Measurements from ENCODE around the gene CENPU. TPM values are rescaled to one million over a fixed set of nuclear protein-coding genes. Genes with fewer than 3 reads are reported as not detected.
"Not testable (repeated sequence)": the region's sequence is repeated elsewhere in the genome, so short reads cannot be mapped to it uniquely, and the experiment has no call there.

Gene CENPU
- total RNA-seq, 1 experiment from 2014 or later, result 124 TPM

DNA sequence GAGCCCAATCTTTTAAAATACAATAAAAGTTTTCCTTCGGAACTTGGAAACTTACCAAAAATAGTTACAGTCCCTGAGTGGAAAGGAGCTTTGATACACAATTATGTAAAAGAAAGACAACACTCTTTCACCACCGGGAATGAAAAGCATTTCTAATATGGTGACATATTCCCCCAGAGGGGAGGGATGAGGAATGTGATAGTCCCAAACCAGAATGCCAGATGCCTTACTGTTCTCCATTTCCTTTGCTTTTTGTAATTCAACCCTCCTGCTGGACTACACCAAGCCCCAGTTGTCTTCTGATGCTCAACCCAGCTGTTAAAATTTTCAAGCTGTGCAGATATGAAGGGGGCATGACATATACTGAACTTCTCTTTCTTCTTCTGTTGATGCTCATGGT lies 80.2 kb downstream of the CENPU start:
- no peak overlapping the region for H3K18ac ChIP-seq (ENCODE audit: insufficient read length, low read depth, low read length)
- no peak overlapping the region for H3K4me2 ChIP-seq (ENCODE audit: insufficient read depth, insufficient read length, low read length)
- no peak overlapping the region for H2BK5ac ChIP-seq (ENCODE audit: insufficient read length, low read length)
- H3K14ac ChIP-seq (ENCODE audit: insufficient read depth, low read length), result no peak overlapping the region
- no peaks in the 10 kb centered on the region for H3K4me1 ChIP-seq (ENCODE audit: insufficient read depth, low read length)
- H2BK120ac ChIP-seq (ENCODE audit: low read depth, low read length, poor library complexity, severe bottlenecking), result no peak overlapping the region
- Mint-ChIP-seq H3K27me3 (ENCODE audit: low read depth) (no peaks in the 10 kb centered on the region), H3K4me3 (no peak overlapping the region), H3K4me1 (peaks cover 24 to 27% of the 10 kb centered on the region in 2 experiments), H3K9me3 (no peaks in the 10 kb centered on the region), H3K36me3 (ENCODE audit: insufficient read depth in 1 of 3, low read depth in 3 of 3) (peaks cover 0 to 4% (median 0%) of the 10 kb centered on the region in 3 experiments; a peak in 4 of 7 replicates), H3K27ac (no peak overlapping the region; a peak in 1 of 7 replicates)
- no peak overlapping the region for H2BK15ac ChIP-seq (ENCODE audit: low read depth, low read length)
- no peak overlapping the region for H2AFZ ChIP-seq (ENCODE audit: low read length)
- H3K56ac ChIP-seq (ENCODE audit: insufficient read length, low read depth, low read length), result no peak overlapping the region
- no peak overlapping the region for H4K8ac ChIP-seq (replicated peaks; ENCODE audit: insufficient read length, low read depth, low read length)
- H3K9ac ChIP-seq (ENCODE audit: extremely low read depth, insufficient read length, low read length), result no peak overlapping the region
- H2AK5ac ChIP-seq (ENCODE audit: insufficient read length, low read length), result no peak overlapping the region
- WGBS (ENCODE audit: extremely low coverage, insufficient read length, low lambda C conversion rate), result no CpG with 5 or more reads among the region's 2 CpGs
- no peak overlapping the region for H4K5ac ChIP-seq (ENCODE audit: insufficient read length, low read depth, low read length)
- H4K20me1 ChIP-seq (ENCODE audit: control insufficient read depth, insufficient read depth, insufficient read length), result no peaks in the 10 kb centered on the region
- H2BK20ac ChIP-seq (ENCODE audit: low read depth, low read length, poor library complexity, severe bottlenecking), result no peak overlapping the region
- H3K23ac ChIP-seq (ENCODE audit: insufficient read length, low read depth, low read length), result no peak overlapping the region
- H3K79me1 ChIP-seq (ENCODE audit: insufficient read depth, low read depth, low read length, poor library complexity, severe bottlenecking), result no peaks in the 10 kb centered on the region
- no peak overlapping the region for H2BK12ac ChIP-seq (ENCODE audit: insufficient read length, low read depth, low read length)
- H3K27ac ChIP-seq (ENCODE audit: insufficient read length, low read depth, low read length), result no peak overlapping the region
- no peak overlapping the region for H3T11ph ChIP-seq (ENCODE audit: low read length)
- no peak overlapping the region for H3K4ac ChIP-seq (ENCODE audit: low read depth, low read length)
- peaks cover 4% of the 10 kb centered on the region for H3K23me2 ChIP-seq (ENCODE audit: insufficient read length, low read depth, low read length, poor library complexity, severe bottlenecking)
- no peak overlapping the region for H4K91ac ChIP-seq (ENCODE audit: insufficient read length, low read depth, low read length)
- DNase-seq, result no peak
- TF ChIP-seq, protein P1, sequence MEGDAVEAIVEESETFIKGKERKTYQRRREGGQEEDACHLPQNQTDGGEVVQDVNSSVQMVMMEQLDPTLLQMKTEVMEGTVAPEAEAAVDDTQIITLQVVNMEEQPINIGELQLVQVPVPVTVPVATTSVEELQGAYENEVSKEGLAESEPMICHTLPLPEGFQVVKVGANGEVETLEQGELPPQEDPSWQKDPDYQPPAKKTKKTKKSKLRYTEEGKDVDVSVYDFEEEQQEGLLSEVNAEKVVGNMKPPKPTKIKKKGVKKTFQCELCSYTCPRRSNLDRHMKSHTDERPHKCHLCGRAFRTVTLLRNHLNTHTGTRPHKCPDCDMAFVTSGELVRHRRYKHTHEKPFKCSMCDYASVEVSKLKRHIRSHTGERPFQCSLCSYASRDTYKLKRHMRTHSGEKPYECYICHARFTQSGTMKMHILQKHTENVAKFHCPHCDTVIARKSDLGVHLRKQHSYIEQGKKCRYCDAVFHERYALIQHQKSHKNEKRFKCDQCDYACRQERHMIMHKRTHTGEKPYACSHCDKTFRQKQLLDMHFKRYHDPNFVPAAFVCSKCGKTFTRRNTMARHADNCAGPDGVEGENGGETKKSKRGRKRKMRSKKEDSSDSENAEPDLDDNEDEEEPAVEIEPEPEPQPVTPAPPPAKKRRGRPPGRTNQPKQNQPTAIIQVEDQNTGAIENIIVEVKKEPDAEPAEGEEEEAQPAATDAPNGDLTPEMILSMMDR (conservative IDR thresholded peaks at IDR 0.05), result no peak
- H3K79me2 ChIP-seq (ENCODE audit: insufficient read depth, low read length), result peaks cover under 1% of the 10 kb centered on the region; the same call in 1 of the 2 replicates
- H3K27me3 ChIP-seq (ENCODE audit: insufficient read depth, low read length), result no peaks in the 10 kb centered on the region
- H3K9me3 ChIP-seq (ENCODE audit: control insufficient read depth, low read depth, low read length), result no peaks in the 10 kb centered on the region

DNA sequence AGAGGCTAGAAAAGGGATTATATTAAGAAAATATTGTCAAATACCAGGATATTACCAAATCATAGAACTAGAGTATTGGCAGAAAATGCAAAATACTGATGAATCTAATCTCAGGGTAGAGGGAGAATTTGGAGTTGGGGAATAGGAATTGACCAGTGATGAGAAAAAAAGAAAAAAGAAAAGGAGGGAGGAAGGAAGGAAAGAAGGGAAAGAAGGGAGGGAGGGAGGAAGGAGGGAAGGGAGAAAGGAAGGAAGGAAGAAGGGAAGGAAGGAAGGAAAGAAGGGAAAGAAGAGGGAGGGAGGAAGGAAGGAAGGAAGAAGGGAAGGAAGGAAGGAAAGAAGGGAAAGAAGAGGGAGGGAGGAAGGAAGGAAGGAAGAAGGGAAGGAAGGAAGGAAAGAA lies 81.2 kb downstream of the CENPU start:
- H3K4me2 ChIP-seq (ENCODE audit: insufficient read depth, insufficient read length, low read length); H2BK12ac ChIP-seq (ENCODE audit: insufficient read length, low read depth, low read length); H3K27ac Mint-ChIP-seq; H3K4ac ChIP-seq (ENCODE audit: low read depth, low read length); H2AFZ ChIP-seq (ENCODE audit: low read length); H2BK15ac ChIP-seq (ENCODE audit: low read depth, low read length); H3K27me3 Mint-ChIP-seq (ENCODE audit: low read depth); DNase-seq; H3K27me3 ChIP-seq (ENCODE audit: insufficient read depth, low read length); H2BK5ac ChIP-seq (ENCODE audit: insufficient read length, low read length); H3K79me1 ChIP-seq (ENCODE audit: insufficient read depth, low read depth, low read length, poor library complexity, severe bottlenecking); H3K23ac ChIP-seq (ENCODE audit: insufficient read length, low read depth, low read length); H2BK20ac ChIP-seq (ENCODE audit: low read depth, low read length, poor library complexity, severe bottlenecking); H3K4me1 ChIP-seq (ENCODE audit: insufficient read depth, low read length); H3K14ac ChIP-seq (ENCODE audit: insufficient read depth, low read length); H3K79me2 ChIP-seq (ENCODE audit: insufficient read depth, low read length); H4K20me1 ChIP-seq (ENCODE audit: control insufficient read depth, insufficient read depth, insufficient read length); H3K18ac ChIP-seq (ENCODE audit: insufficient read length, low read depth, low read length); H3K56ac ChIP-seq (ENCODE audit: insufficient read length, low read depth, low read length); H3T11ph ChIP-seq (ENCODE audit: low read length); H3K9me3 Mint-ChIP-seq; H4K91ac ChIP-seq (ENCODE audit: insufficient read length, low read depth, low read length); H3K36me3 Mint-ChIP-seq (ENCODE audit: insufficient read depth in 1 of 3, low read depth in 3 of 3); H2AK5ac ChIP-seq (ENCODE audit: insufficient read length, low read length); H3K9me3 ChIP-seq (ENCODE audit: control insufficient read depth, low read depth, low read length); H4K8ac ChIP-seq (replicated peaks; ENCODE audit: insufficient read length, low read depth, low read length); H2BK120ac ChIP-seq (ENCODE audit: low read depth, low read length, poor library complexity, severe bottlenecking); H3K27ac ChIP-seq (ENCODE audit: insufficient read length, low read depth, low read length); H3K9ac ChIP-seq (ENCODE audit: extremely low read depth, insufficient read length, low read length); H3K4me3 Mint-ChIP-seq; H4K5ac ChIP-seq (ENCODE audit: insufficient read length, low read depth, low read length): not testable (repeated sequence)
- H3K4me1 Mint-ChIP-seq, result peaks cover 30 to 35% of the 10 kb centered on the region in 2 experiments
- peaks cover 12% of the 10 kb centered on the region for H3K23me2 ChIP-seq (ENCODE audit: insufficient read length, low read depth, low read length, poor library complexity, severe bottlenecking)

Measured in H9 (cell line).